ENCODE measurements around the gene MATN4. TPM values are rescaled to one million over a fixed set of nuclear protein-coding genes. Genes with fewer than 3 reads are reported as not detected.

Gene MATN4
- total and polyA plus RNA-seq, 2 of the 13 experiments (the other 11 are each of a cell fraction or from before 2014, with no cell fraction given) = not detected

DNA sequence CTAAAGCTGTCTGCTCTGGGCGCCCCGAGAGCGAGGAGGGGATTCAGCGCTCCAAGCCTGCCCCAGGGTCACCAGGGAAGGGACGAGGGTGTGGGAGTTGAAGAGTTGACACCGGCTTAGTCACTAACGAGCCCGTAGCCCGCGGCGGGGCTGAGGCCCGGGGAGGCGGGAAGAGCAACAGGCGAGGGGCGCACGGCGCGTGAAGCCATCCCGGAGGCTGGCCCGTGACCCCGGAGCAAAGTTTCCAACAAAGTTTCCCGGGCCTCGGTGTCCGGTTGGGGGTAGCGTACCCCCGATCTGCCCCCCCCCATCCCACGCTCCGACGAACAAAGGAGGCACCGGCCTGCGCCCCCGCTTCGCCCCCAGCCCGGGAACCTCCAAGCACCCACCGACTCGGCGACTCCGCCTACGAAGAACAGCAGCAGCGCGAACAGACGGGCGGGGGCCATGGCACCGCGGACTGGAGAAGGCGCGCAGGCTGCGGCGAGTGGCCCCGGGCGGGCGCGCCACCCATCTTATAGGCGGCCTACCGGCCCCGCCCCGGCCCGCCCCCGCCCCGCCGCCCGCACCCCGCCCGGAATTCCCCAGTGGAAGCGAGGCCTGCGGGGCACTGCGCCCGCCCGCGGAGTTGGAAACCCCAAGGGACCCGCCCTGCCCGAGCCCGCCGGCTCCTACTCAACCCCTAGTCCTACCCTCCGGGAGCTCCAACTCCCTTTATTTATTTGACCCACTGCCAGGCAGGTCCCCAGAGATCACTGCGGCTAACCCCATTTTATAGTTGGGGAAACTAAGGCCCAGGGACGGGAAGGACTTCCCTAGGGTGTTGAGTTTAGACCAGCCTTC is 40.1 kb upstream of the MATN4 start, which contains the start of gene SDC4 (continued):
- TF ChIP-seq, protein P1, sequence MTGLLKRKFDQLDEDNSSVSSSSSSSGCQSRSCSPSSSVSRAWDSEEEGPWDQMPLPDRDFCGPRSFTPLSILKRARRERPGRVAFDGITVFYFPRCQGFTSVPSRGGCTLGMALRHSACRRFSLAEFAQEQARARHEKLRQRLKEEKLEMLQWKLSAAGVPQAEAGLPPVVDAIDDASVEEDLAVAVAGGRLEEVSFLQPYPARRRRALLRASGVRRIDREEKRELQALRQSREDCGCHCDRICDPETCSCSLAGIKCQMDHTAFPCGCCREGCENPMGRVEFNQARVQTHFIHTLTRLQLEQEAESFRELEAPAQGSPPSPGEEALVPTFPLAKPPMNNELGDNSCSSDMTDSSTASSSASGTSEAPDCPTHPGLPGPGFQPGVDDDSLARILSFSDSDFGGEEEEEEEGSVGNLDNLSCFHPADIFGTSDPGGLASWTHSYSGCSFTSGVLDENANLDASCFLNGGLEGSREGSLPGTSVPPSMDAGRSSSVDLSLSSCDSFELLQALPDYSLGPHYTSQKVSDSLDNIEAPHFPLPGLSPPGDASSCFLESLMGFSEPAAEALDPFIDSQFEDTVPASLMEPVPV (CRISPR knock-in tag; IDR thresholded peaks at IDR 0.05) = peak; percentile 80; the same call in 1 of the 2 replicates
- TF ChIP-seq ZSCAN30 (CRISPR knock-in tag; IDR thresholded peaks at IDR 0.05) (no peak), KDM4B (CRISPR knock-in tag; IDR thresholded peaks at IDR 0.05) (peak; percentile 67; the same call in 1 of the 2 replicates), KAT8 (CRISPR knock-in tag; IDR thresholded peaks at IDR 0.05) (peak; percentile 69), FOSL1 (CRISPR knock-in tag; IDR thresholded peaks at IDR 0.05; ENCODE audit: borderline replicate concordance) (no peak), ARNT2 (CRISPR knock-in tag; IDR thresholded peaks at IDR 0.05; ENCODE audit: low read depth) (peak; percentile 71; the same call in 1 of the 2 replicates), STAG1 (CRISPR knock-in tag; IDR thresholded peaks at IDR 0.05) (peak; percentile 21; the same call in 1 of the 2 replicates), AGO2 (optimal IDR thresholded peaks at IDR 0.05; ENCODE audit: low read depth, low read length) (peak; percentile 96), PHF21A (CRISPR knock-in tag; IDR thresholded peaks at IDR 0.05) (no peak), ZNF343 (CRISPR knock-in tag; IDR thresholded peaks at IDR 0.05) (peak; percentile 76; the same call in 1 of the 2 replicates), ZBTB3 (CRISPR knock-in tag; IDR thresholded peaks at IDR 0.05; ENCODE audit: borderline replicate concordance, low read depth) (no peak)
- TF ChIP-seq, protein P2, sequence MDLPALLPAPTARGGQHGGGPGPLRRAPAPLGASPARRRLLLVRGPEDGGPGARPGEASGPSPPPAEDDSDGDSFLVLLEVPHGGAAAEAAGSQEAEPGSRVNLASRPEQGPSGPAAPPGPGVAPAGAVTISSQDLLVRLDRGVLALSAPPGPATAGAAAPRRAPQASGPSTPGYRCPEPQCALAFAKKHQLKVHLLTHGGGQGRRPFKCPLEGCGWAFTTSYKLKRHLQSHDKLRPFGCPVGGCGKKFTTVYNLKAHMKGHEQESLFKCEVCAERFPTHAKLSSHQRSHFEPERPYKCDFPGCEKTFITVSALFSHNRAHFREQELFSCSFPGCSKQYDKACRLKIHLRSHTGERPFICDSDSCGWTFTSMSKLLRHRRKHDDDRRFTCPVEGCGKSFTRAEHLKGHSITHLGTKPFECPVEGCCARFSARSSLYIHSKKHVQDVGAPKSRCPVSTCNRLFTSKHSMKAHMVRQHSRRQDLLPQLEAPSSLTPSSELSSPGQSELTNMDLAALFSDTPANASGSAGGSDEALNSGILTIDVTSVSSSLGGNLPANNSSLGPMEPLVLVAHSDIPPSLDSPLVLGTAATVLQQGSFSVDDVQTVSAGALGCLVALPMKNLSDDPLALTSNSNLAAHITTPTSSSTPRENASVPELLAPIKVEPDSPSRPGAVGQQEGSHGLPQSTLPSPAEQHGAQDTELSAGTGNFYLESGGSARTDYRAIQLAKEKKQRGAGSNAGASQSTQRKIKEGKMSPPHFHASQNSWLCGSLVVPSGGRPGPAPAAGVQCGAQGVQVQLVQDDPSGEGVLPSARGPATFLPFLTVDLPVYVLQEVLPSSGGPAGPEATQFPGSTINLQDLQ (CRISPR knock-in tag; IDR thresholded peaks at IDR 0.05) = no peak
- TF ChIP-seq, protein P3, sequence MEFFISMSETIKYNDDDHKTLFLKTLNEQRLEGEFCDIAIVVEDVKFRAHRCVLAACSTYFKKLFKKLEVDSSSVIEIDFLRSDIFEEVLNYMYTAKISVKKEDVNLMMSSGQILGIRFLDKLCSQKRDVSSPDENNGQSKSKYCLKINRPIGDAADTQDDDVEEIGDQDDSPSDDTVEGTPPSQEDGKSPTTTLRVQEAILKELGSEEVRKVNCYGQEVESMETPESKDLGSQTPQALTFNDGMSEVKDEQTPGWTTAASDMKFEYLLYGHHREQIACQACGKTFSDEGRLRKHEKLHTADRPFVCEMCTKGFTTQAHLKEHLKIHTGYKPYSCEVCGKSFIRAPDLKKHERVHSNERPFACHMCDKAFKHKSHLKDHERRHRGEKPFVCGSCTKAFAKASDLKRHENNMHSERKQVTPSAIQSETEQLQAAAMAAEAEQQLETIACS (CRISPR knock-in tag; IDR thresholded peaks at IDR 0.05) = peak; percentile 48; the same call in 1 of the 2 replicates
- TF ChIP-seq, protein P4, sequence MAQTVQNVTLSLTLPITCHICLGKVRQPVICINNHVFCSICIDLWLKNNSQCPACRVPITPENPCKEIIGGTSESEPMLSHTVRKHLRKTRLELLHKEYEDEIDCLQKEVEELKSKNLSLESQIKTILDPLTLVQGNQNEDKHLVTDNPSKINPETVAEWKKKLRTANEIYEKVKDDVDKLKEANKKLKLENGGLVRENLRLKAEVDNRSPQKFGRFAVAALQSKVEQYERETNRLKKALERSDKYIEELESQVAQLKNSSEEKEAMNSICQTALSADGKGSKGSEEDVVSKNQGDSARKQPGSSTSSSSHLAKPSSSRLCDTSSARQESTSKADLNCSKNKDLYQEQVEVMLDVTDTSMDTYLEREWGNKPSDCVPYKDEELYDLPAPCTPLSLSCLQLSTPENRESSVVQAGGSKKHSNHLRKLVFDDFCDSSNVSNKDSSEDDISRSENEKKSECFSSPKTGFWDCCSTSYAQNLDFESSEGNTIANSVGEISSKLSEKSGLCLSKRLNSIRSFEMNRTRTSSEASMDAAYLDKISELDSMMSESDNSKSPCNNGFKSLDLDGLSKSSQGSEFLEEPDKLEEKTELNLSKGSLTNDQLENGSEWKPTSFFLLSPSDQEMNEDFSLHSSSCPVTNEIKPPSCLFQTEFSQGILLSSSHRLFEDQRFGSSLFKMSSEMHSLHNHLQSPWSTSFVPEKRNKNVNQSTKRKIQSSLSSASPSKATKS (CRISPR knock-in tag; IDR thresholded peaks at IDR 0.05) = 0 out of 2 replicates have a peak, but pooled peaks have one; percentile 2
- TF ChIP-seq, protein P5, sequence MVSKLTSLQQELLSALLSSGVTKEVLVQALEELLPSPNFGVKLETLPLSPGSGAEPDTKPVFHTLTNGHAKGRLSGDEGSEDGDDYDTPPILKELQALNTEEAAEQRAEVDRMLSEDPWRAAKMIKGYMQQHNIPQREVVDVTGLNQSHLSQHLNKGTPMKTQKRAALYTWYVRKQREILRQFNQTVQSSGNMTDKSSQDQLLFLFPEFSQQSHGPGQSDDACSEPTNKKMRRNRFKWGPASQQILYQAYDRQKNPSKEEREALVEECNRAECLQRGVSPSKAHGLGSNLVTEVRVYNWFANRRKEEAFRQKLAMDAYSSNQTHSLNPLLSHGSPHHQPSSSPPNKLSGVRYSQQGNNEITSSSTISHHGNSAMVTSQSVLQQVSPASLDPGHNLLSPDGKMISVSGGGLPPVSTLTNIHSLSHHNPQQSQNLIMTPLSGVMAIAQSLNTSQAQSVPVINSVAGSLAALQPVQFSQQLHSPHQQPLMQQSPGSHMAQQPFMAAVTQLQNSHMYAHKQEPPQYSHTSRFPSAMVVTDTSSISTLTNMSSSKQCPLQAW (CRISPR knock-in tag; IDR thresholded peaks at IDR 0.05) = no peak; the same call in none of the 2 replicates
